H1 (cell line): ENCODE data around the gene MYO9B. TPM values are rescaled to one million over a fixed set of nuclear protein-coding genes. Genes with fewer than 3 reads are reported as not detected.

Experiments
- CTCF ChIA-PET: fragments of 300-600 bp; sonication (Branson Sonifier 250); formaldehyde crosslinking; loops from one replicate; lab custom pipeline; 2021; ENCODE audit not compliant: partially characterized antibody; lab: Charles Lee
- POLR2A ChIA-PET: fragments of 300-600 bp; sonication (Branson Sonifier 250); formaldehyde crosslinking; loops from one replicate; lab custom pipeline; 2021; ENCODE audit warnings: inconsistent platforms; ENCODE audit not compliant: partially characterized antibody; lab: Charles Lee
- DNase-seq, 2 experiments: peaks; one replicate each; pipeline versions ENCODE4 v3.0.0 to v3.0.0-alpha.2; 2010 to 2022; ENCODE audit warnings: low spot score in 2 of 2, low read depth in 1 of 2, mixed read lengths in 1 of 2
- FAIRE-seq: peaks from 2 replicates; lab custom pipeline; 2011; peaks lifted over from hg19 to GRCh38; lab: Jason Lieb, UNC
- H2AFZ ChIP-seq: 2 replicates; pipeline ENCODE4 v1.8.1; 2012; ENCODE audit warnings: low read length, inconsistent platforms
- H2AK5ac ChIP-seq: 2 replicates; pipeline ENCODE4 v1.6.1; 2013; ENCODE audit warnings: low read depth, low read length
- H2BK120ac ChIP-seq: replicated peaks from 2 replicates; pipeline ENCODE3; 2013; ENCODE audit warnings: low read depth, low read length, inconsistent platforms
- H2BK12ac ChIP-seq: 2 replicates; pipeline ENCODE4 v1.6.1; 2013; ENCODE audit warnings: low read depth, low read length
- H2BK15ac ChIP-seq: 2 replicates; pipeline ENCODE4 v1.6.1; 2013; ENCODE audit warnings: low read length
- H2BK20ac ChIP-seq: 2 replicates; pipeline ENCODE4 v1.6.1; 2013; ENCODE audit warnings: low read length
- H2BK5ac ChIP-seq: 2 replicates; pipeline ENCODE4 v1.6.1; 2013; ENCODE audit warnings: low read depth, low read length
- H3K14ac ChIP-seq: 2 replicates; pipeline ENCODE4 v1.6.1; 2013; ENCODE audit warnings: inconsistent platforms; ENCODE audit not compliant: insufficient read length
- H3K18ac ChIP-seq: 2 replicates; pipeline ENCODE4 v1.6.1; 2013; ENCODE audit warnings: low read length; ENCODE audit errors: extremely low read depth
- H3K23ac ChIP-seq: 2 replicates; pipeline ENCODE4 v1.6.1; 2013; ENCODE audit warnings: inconsistent platforms; ENCODE audit not compliant: insufficient read length
- H3K23me2 ChIP-seq: 2 replicates; pipeline ENCODE4 v1.6.1; 2013; ENCODE audit warnings: low read depth, low read length
- H3K27ac ChIP-seq: 2 replicates; pipeline ENCODE4 v1.6.1; 2011; ENCODE audit warnings: low read depth, low read length, inconsistent platforms
- H3K27me3 ChIP-seq, 4 experiments: replicated peaks in 1 of 4; 1 replicate in 1 of 4; 2 replicates in 3 of 4; pipeline versions ENCODE4 v1.6.1 to v1.8.1; 2011 to 2013; ENCODE audit warnings: low read length in 3 of 4, mild to moderate bottlenecking in 3 of 4, inconsistent platforms in 2 of 4, mixed read lengths in 2 of 4, moderate library complexity in 1 of 4; ENCODE audit not compliant: control insufficient read depth in 3 of 4, insufficient read depth in 3 of 4; ENCODE audit errors: extremely low read depth in 1 of 4
- H3K36me3 ChIP-seq, 4 experiments: 2 replicates each; pipeline versions ENCODE4 v1.6.1 to v1.8.1; 2011 to 2013; ENCODE audit warnings: mild to moderate bottlenecking in 4 of 4, low read length in 3 of 4, moderate library complexity in 2 of 4, control low read depth in 1 of 4, inconsistent platforms in 1 of 4; ENCODE audit not compliant: insufficient read depth in 4 of 4, control insufficient read depth in 2 of 4
- H3K4ac ChIP-seq: replicated peaks from 2 replicates; pipeline ENCODE3; 2013; ENCODE audit warnings: low read length, low read depth, mixed read lengths, inconsistent platforms; ENCODE audit not compliant: insufficient read length
- H3K4me1 ChIP-seq, 4 experiments: replicated peaks in 1 of 4; 1 replicate in 1 of 4; 2 replicates in 3 of 4; pipeline versions ENCODE4 v1.6.1 to v1.8.1; 2011 to 2013; ENCODE audit warnings: low read length in 3 of 4, inconsistent platforms in 2 of 4, mixed read lengths in 1 of 4; ENCODE audit not compliant: insufficient read depth in 4 of 4, control insufficient read depth in 3 of 4
- H3K4me2 ChIP-seq, 2 experiments: 2 replicates each; pipeline versions ENCODE4 v1.6.1 to v1.8.1; 2011 to 2013; ENCODE audit warnings: low read depth in 2 of 2, low read length in 2 of 2, control low read depth in 1 of 2, inconsistent platforms in 1 of 2, mild to moderate bottlenecking in 1 of 2; ENCODE audit not compliant: insufficient read depth in 1 of 2
- H3K4me3 ChIP-seq, 4 experiments: fragments of 200-600, 300-600 bp in 1 of 4; sonication (generic), shearing (Covaris generic), sonication (Bioruptor Twin) in 1 of 4; 2 replicates each; pipeline versions ENCODE4 v1.5.1 to v1.8.1; 2011 to 2016; ENCODE audit warnings: low read length in 4 of 4, low read depth in 3 of 4, control low read depth in 2 of 4, inconsistent platforms in 2 of 4, mild to moderate bottlenecking in 2 of 4, mixed read lengths in 1 of 4, moderate library complexity in 1 of 4; ENCODE audit not compliant: insufficient read depth in 2 of 4; ENCODE audit errors: extremely low read depth in 1 of 4
- H3K56ac ChIP-seq: replicated peaks from 2 replicates; pipeline ENCODE3; 2013; ENCODE audit warnings: low read depth, mild to moderate bottlenecking, mixed read lengths, low read length, inconsistent platforms; ENCODE audit not compliant: insufficient read length
- H3K79me1 ChIP-seq: 2 replicates; pipeline ENCODE4 v1.6.1; 2013; ENCODE audit warnings: low read depth, low read length, control low read depth
- H3K79me2 ChIP-seq, 2 experiments: 2 replicates each; pipeline versions ENCODE4 v1.6.1 to v1.8.1; 2012 to 2013; ENCODE audit warnings: low read length in 2 of 2, mild to moderate bottlenecking in 2 of 2, inconsistent platforms in 1 of 2; ENCODE audit not compliant: insufficient read depth in 2 of 2, control insufficient read depth in 1 of 2
- H3K9ac ChIP-seq, 4 experiments: replicated peaks in 1 of 4; 1 replicate in 1 of 4; 2 replicates in 3 of 4; pipeline versions ENCODE4 v1.6.1 to v1.8.1; 2011 to 2013; ENCODE audit warnings: low read depth in 3 of 4, low read length in 3 of 4, control low read depth in 2 of 4, mild to moderate bottlenecking in 2 of 4, moderate library complexity in 2 of 4, inconsistent platforms in 1 of 4; ENCODE audit errors: extremely low read depth in 1 of 4
- H3K9me3 ChIP-seq, 2 experiments: 2 replicates each; pipeline versions ENCODE4 v1.6.1 to v1.8.1; 2012 to 2013; ENCODE audit warnings: mild to moderate bottlenecking in 2 of 2, moderate library complexity in 2 of 2, control low read depth in 1 of 2, inconsistent platforms in 1 of 2, low read depth in 1 of 2, low read length in 1 of 2, mixed read lengths in 1 of 2; ENCODE audit not compliant: insufficient read depth in 2 of 2
- H4K20me1 ChIP-seq, 2 experiments: replicated peaks in 1 of 2; 2 replicates each; pipeline versions ENCODE3 to v1.8.1; 2011 to 2013; ENCODE audit warnings: inconsistent platforms in 2 of 2, low read length in 2 of 2, mild to moderate bottlenecking in 1 of 2; ENCODE audit not compliant: insufficient read depth in 2 of 2, control insufficient read depth in 1 of 2
- H4K5ac ChIP-seq: 2 replicates; pipeline ENCODE4 v1.6.1; 2013; ENCODE audit warnings: low read length, low read depth, mixed read lengths, inconsistent platforms; ENCODE audit not compliant: insufficient read length
- H4K8ac ChIP-seq: 2 replicates; pipeline ENCODE4 v1.8.0; 2013; ENCODE audit warnings: mild to moderate bottlenecking, moderate library complexity, low read length, inconsistent platforms; ENCODE audit not compliant: insufficient read depth; ENCODE audit errors: extremely low read depth
- H4K91ac ChIP-seq: replicated peaks from 2 replicates; pipeline ENCODE3; 2013; ENCODE audit warnings: low read length, mixed read lengths, inconsistent platforms; ENCODE audit not compliant: insufficient read length
- ATF3 ChIP-seq: IDR thresholded peaks from 2 replicates; pipeline ENCODE4 v1.6.1; 2011; ENCODE audit warnings: low read depth, mild to moderate bottlenecking, low read length; ENCODE audit not compliant: insufficient read depth
- BRCA1 ChIP-seq: IDR thresholded peaks from 2 replicates; pipeline ENCODE4 v1.6.1; 2012; ENCODE audit warnings: low read depth, low read length, improper control_type of control experiment
- CBX8 ChIP-seq: fragments of 300-800, 300-1000 bp; sonication (generic); IDR thresholded peaks from 2 replicates; pipeline ENCODE4 v1.7.1; 2016; ENCODE audit warnings: low read depth, low read length, borderline replicate concordance
- CHD1 ChIP-seq: IDR thresholded peaks from 2 replicates; pipeline ENCODE4 v1.6.1; 2012; ENCODE audit warnings: low read depth, low read length, improper control_type of control experiment
- GTF2F1 ChIP-seq: IDR thresholded peaks from 2 replicates; pipeline ENCODE4 v1.6.1; 2012; ENCODE audit warnings: low read depth, low read length, improper control_type of control experiment, borderline replicate concordance
- JUN ChIP-seq: IDR thresholded peaks from 2 replicates; pipeline ENCODE4 v1.6.1; 2011; ENCODE audit warnings: low read depth, mild to moderate bottlenecking, improper control_type of control experiment, low read length
- KDM5A ChIP-seq: fragments of 200-600 bp; IDR thresholded peaks from 2 replicates; pipeline ENCODE4 v1.7.1; 2012; ENCODE audit warnings: mild to moderate bottlenecking, low read length, inconsistent platforms, mixed read lengths
- MAX ChIP-seq: IDR thresholded peaks from 2 replicates; pipeline ENCODE4 v1.6.1; 2012; ENCODE audit warnings: inconsistent platforms
- PHF8 ChIP-seq: fragments of 200-600 bp; sonication (generic); conservative IDR thresholded peaks from 2 replicates; pipeline ENCODE4 v1.7.1; 2012; ENCODE audit warnings: low read depth, mild to moderate bottlenecking, inconsistent platforms, low read length, moderate library complexity
- POLR2AphosphoS5 ChIP-seq: IDR thresholded peaks from 2 replicates; pipeline ENCODE4 v1.6.1; 2011; ENCODE audit warnings: low read depth, low read length
- SIN3A ChIP-seq, 2 experiments: IDR thresholded peaks in 1 of 2; conservative IDR thresholded peaks in 1 of 2; 2 replicates each; pipeline ENCODE4 v1.6.1; 2011 to 2012; ENCODE audit warnings: low read length in 2 of 2, improper control_type of control experiment in 1 of 2, low read depth in 1 of 2, mild to moderate bottlenecking in 1 of 2
- SRF ChIP-seq: IDR thresholded peaks from 2 replicates; pipeline ENCODE4 v1.6.1; 2011; ENCODE audit warnings: mild to moderate bottlenecking, low read depth, low read length, moderate library complexity
- TBP ChIP-seq: IDR thresholded peaks from 2 replicates; pipeline ENCODE4 v1.6.1; 2011; ENCODE audit warnings: low read depth, low read length, improper control_type of control experiment
- WGBS, 2 experiments: shearing (Covaris generic) in 1 of 2; methylation state at CpG; one replicate each; pipeline versions ENCODE4 v1.1.6 to v1.1.7; 2013 to 2015; ENCODE audit warnings: low lambda C conversion rate in 2 of 2, mixed read lengths in 2 of 2, inconsistent platforms in 1 of 2, low coverage in 1 of 2, missing lambda C conversion rate in 1 of 2; ENCODE audit not compliant: insufficient replicate concordance in 2 of 2, insufficient coverage in 1 of 2, insufficient read length in 1 of 2; ENCODE audit errors: extremely low coverage in 1 of 2, missing lambda C conversion rate in 1 of 2; 5-methylcytosine and 5-hydroxymethylcytosine counted together
- polyA plus RNA-seq, 7 experiments: library from polyadenylated mRNA; depleted of rRNA in 3 of 7; stranded (reverse) in 5 of 7; unstranded in 2 of 7; fragments of >200 nt in 5 of 7; fragments of 200-250 nt in 2 of 7; gene quantifications; 1 replicate in 5 of 7; 2 replicates in 1 of 7; 4 replicates in 1 of 7; pipeline versions ENCODE4 v1.2.1 to v1.2.3, GENCODE V29; 2011 to 2013; ENCODE audit warnings: missing spikeins in 2 of 7, mixed read lengths in 2 of 7
- total RNA-seq: library from RNA; stranded (reverse); fragmentation: NEBNext Ultra II Directional; extraction: Animal tissue kit (Norgen Biotek cat#: 25700); gene quantifications from 2 replicates; pipeline ENCODE4 v1.2.1, GENCODE V29; 2021

MYO9B gene
- total and polyA plus RNA-seq, 2 of the 8 experiments (the other 6 are each of a cell fraction or from before 2014, with no cell fraction given): 27.6 to 77.1 TPM

- CTCF ChIA-PET: interaction anchor here (0.6 to 1.3 kb wide), 2 partner anchors 12 to 42 kb away, joined by 3 read pairs; no protein-coding TSS in a partner anchor
- DNase-seq: no peak
These were observed 144.7 kb downstream of the MYO9B start for GRCh38 chr19:17220207-17220758.

More at GRCh38 chr19:17220207-17220758, 144.7 kb downstream of the MYO9B start:
- Histone ChIP-seq H3K23ac (no peak overlapping the region), H2BK12ac (no peak overlapping the region), H3K79me2 (no peaks in the 10 kb centered on the region; a peak in 1 of 4 replicates), H3K9me3 (no peaks in the 10 kb centered on the region), H3K4me2 (no peak overlapping the region), H2BK120ac (no peak overlapping the region), H4K8ac (no peak overlapping the region), H2BK5ac (no peak overlapping the region), H3K79me1 (peaks cover 4% of the 10 kb centered on the region; the same call in 1 of the 2 replicates), H3K18ac (no peak overlapping the region), H3K27me3 (no peaks in the 10 kb centered on the region), H2BK20ac (no peak overlapping the region), H4K5ac (no peak overlapping the region), H3K36me3 (peaks cover 2 to 6% (median 4%) of the 10 kb centered on the region in 4 experiments; a peak in 5 of 8 replicates), H3K27ac (no peak overlapping the region), H3K4ac (no peak overlapping the region), H2AFZ (no peak overlapping the region), H3K4me3 (no peak overlapping the region), H3K4me1 (peaks cover 0 to 3% (median 2%) of the 10 kb centered on the region in 4 experiments; a peak in 3 of 7 replicates), H3K9ac (no peak overlapping the region), H4K91ac (no peak overlapping the region), H2BK15ac (no peak overlapping the region), H3K14ac (no peak overlapping the region), H4K20me1 (no peaks in the 10 kb centered on the region), H3K56ac (no peak overlapping the region), H3K23me2 (peaks cover 2% of the 10 kb centered on the region), H2AK5ac (no peak overlapping the region)
- 89% methylated on average over 12 of the region's 14 CpGs; no CpG with 5 or more reads in 1 of the 2 experiments for WGBS, 2 experiments
- no peak for FAIRE-seq
- no peak for TF ChIP-seq JUN
- TF ChIP-seq CHD1: no peak
- TF ChIP-seq SRF: no peak
- TF ChIP-seq BRCA1: no peak
- TF ChIP-seq ATF3: no peak
- no peak for TF ChIP-seq TBP
- TF ChIP-seq KDM5A: no peak
- TF ChIP-seq POLR2AphosphoS5: no peak
- no peak for TF ChIP-seq SIN3A (conservative IDR thresholded peaks at IDR 0.05 in 1 of 2, IDR thresholded peaks at IDR 0.05 in 1 of 2; ENCODE audit: low read depth in 1 of 2, low read length in 2 of 2)
- TF ChIP-seq GTF2F1: no peak
- no peak for TF ChIP-seq CBX8
- TF ChIP-seq MAX: no peak
- TF ChIP-seq PHF8: no peak
- POLR2A ChIA-PET: interaction anchor here (0.6 to 2.0 kb wide), 6 partner anchors 9 to 86 kb away, joined by 3 to 8 read pairs (median 3); no protein-coding TSS in a partner anchor
